Sigmoid colon (tissue), 3 donors: ENCODE results near the gene COL4A2.

Experiments
- CTCF ChIP-seq, 4 experiments: fragments of 450-650 bp in 3 of 4; fragments of 200-600 bp in 1 of 4; IDR thresholded peaks; one replicate each; pipeline ENCODE4 v1.5.1; 2016 to 2019; ENCODE audit warnings: antibody characterized with exemption in 4 of 4, mild to moderate bottlenecking in 3 of 4, moderate library complexity in 2 of 4
- POLR2A ChIP-seq, 2 donors: fragments of 450-650 bp; IDR thresholded peaks; one replicate each; pipeline ENCODE4 v1.6.1; 2016; ENCODE audit warnings: antibody characterized with exemption in 2 of 2, mild to moderate bottlenecking in 2 of 2, moderate library complexity in 2 of 2

DNA sequence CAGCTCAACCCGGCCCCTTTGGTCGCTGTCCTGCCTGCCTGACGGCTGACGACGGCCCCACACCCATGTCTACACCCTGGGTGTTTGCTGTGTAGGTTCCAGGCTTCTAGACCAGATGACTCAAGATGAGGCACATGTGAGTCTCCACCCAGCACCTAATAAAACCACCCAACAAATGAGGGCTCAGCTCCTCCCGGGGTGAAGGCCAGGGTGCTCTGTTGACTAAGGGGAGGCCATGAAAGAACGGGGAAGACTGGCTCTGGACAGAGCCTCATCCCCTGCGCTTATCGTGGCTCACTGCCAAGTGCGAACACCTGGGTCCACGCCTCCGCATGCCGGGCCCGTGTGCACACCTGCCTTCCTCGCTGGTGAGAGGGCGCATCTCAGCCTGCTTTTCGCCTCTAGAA is 39.6 kb downstream of the COL4A2 start:
- TF ChIP-seq CTCF (IDR thresholded peaks at IDR 0.05) (no peak), POLR2A (IDR thresholded peaks at IDR 0.05) (no peak)
